K562 (cell line): Measurements from ENCODE around the gene DGCR2. TPM values are rescaled to one million over a fixed set of nuclear protein-coding genes. Genes with fewer than 3 reads are reported as not detected.

Source experiments
- CHAMP1 ChIP-seq: fragments of 450-650 bp; IDR thresholded peaks from 2 replicates; pipeline ENCODE4 v1.6.1; 2016; ENCODE audit warnings: mild to moderate bottlenecking
- HNRNPUL1 ChIP-seq: fragments of 200-400 bp; formaldehyde crosslinking; IDR thresholded peaks from 2 replicates; pipeline ENCODE4 v1.6.1; 2017; ENCODE audit warnings: low read length
- IRF2 ChIP-seq: sonication (generic); formaldehyde crosslinking; IDR thresholded peaks from 2 replicates; pipeline ENCODE4 v1.8.1; 2022; ENCODE audit warnings: mild to moderate bottlenecking, missing genetic modification reagents
- LARP7 ChIP-seq: fragments of 450-650 bp; IDR thresholded peaks from 2 replicates; pipeline ENCODE4 v1.6.1; 2016
- MCM3 ChIP-seq: fragments of 450-650 bp; IDR thresholded peaks from 2 replicates; pipeline ENCODE4 v1.6.1; 2016
- MED1 ChIP-seq: sonication (generic); formaldehyde crosslinking; IDR thresholded peaks from 2 replicates; pipeline ENCODE4 v1.8.1; 2023; ENCODE audit warnings: missing genetic modification reagents, borderline replicate concordance
- MNT ChIP-seq, 2 experiments: fragments of 450-650 bp; conservative IDR thresholded peaks; 2 replicates each; pipeline ENCODE4 v1.6.1; 2017; ENCODE audit warnings: mild to moderate bottlenecking in 2 of 2, moderate library complexity in 2 of 2
- NCOA2 ChIP-seq, 2 experiments: fragments of 450-650 bp; IDR thresholded peaks; 2 replicates each; pipeline ENCODE4 v1.6.1; 2018; ENCODE audit warnings: mild to moderate bottlenecking in 2 of 2, moderate library complexity in 1 of 2; ENCODE audit not compliant: partially characterized antibody in 2 of 2
- NELFE ChIP-seq: IDR thresholded peaks from 2 replicates; pipeline ENCODE4 v1.6.1; 2011; ENCODE audit warnings: mild to moderate bottlenecking; ENCODE audit not compliant: insufficient read depth, insufficient read length
- NFIX ChIP-seq: fragments of 250-450 bp; sonication (Bioruptor Pico); IDR thresholded peaks from 2 replicates; pipeline ENCODE4 v1.4.0; 2020; ENCODE audit warnings: low read depth, mild to moderate bottlenecking, moderate library complexity
- POLR2G ChIP-seq: fragments of 200-400 bp; formaldehyde crosslinking; IDR thresholded peaks from 2 replicates; pipeline ENCODE4 v1.6.1; 2017; ENCODE audit warnings: low read depth, mild to moderate bottlenecking, antibody characterized with exemption, low read length, moderate library complexity
- RBM22 ChIP-seq: fragments of 200-400 bp; formaldehyde crosslinking; IDR thresholded peaks from 2 replicates; pipeline ENCODE4 v1.6.1; 2018; ENCODE audit warnings: low read length, low read depth; ENCODE audit not compliant: poor library complexity, severe bottlenecking
- RNF219 ChIP-seq: fragments of 250-450 bp; sonication (Bioruptor Pico); IDR thresholded peaks from 2 replicates; pipeline ENCODE4 v1.5.0; 2022; ENCODE audit warnings: mild to moderate bottlenecking
- ZBTB33 ChIP-seq: sonication (generic); formaldehyde crosslinking; IDR thresholded peaks from 2 replicates; pipeline ENCODE4 v1.8.1; 2023; ENCODE audit warnings: mild to moderate bottlenecking, missing genetic modification reagents
- ZBTB5 ChIP-seq: fragments of 450-650 bp; IDR thresholded peaks from 2 replicates; pipeline ENCODE4 v1.6.1; 2017; ENCODE audit warnings: antibody characterized with exemption
- ZBTB8A ChIP-seq: fragments of 450-650 bp; IDR thresholded peaks from 2 replicates; pipeline ENCODE4 v1.6.1; 2018; ENCODE audit warnings: mild to moderate bottlenecking, moderate library complexity; ENCODE audit not compliant: partially characterized antibody
- ZNF282 ChIP-seq: sonication (generic); formaldehyde crosslinking; IDR thresholded peaks from 2 replicates; pipeline ENCODE4 v1.8.1; 2023; ENCODE audit warnings: missing genetic modification reagents
- ZNF717 ChIP-seq: fragments of 250-450 bp; sonication (Bioruptor Pico); IDR thresholded peaks from 2 replicates; pipeline ENCODE4 v1.5.0; 2021
- polyA plus RNA-seq, 8 experiments: library from polyadenylated mRNA; depleted of rRNA in 4 of 8; stranded (reverse) in 5 of 8; unstranded in 3 of 8; fragments of >200 nt; fragmentation: Nextera tagmentation in 2 of 8; fragmentation: Illumina TruSeq in 1 of 8; extraction: Ambion mirVana in 2 of 8; extraction: Trizol in 1 of 8; gene quantifications; 2 replicates each; pipeline versions ENCODE4 v1.2.1 to v1.2.3, GENCODE V29; 2011 to 2014; ENCODE audit warnings: inconsistent platforms in 1 of 8, missing spikeins in 1 of 8
- total RNA-seq, 7 experiments: library from RNA; depleted of rRNA in 6 of 7; stranded (reverse); fragments of >200 nt in 6 of 7; fragmentation: Illumina TruSeq in 2 of 7; extraction: Trizol in 2 of 7; gene quantifications; 2 replicates each; pipeline versions ENCODE4 v1.2.1 to v1.2.3, GENCODE V29; 2011 to 2021; ENCODE audit warnings: low replicate concordance in 1 of 7

DGCR2 gene
- total and polyA plus RNA-seq, 9 of the 15 experiments (the other 6 are each of a cell fraction or from before 2014, with no cell fraction given) = 0.69 to 101 (median 56.4) TPM

- TF ChIP-seq IRF2 = peak; percentile 75; the same call in 1 of the 2 replicates
- TF ChIP-seq NCOA2 (IDR thresholded peaks at IDR 0.05; ENCODE audit: partially characterized antibody in 2 of 2) = no peak
- TF ChIP-seq NFIX (CRISPR knock-in tag) = no peak
- TF ChIP-seq ZNF717 (CRISPR knock-in tag) = no peak
- TF ChIP-seq RBM22 = peak; percentile 76
- TF ChIP-seq MNT (conservative IDR thresholded peaks at IDR 0.05) = no peak
- no peak for TF ChIP-seq ZBTB33 (CRISPR knock-in tag)
- TF ChIP-seq LARP7 = no peak
- TF ChIP-seq ZNF282 (CRISPR knock-in tag) = no peak
- no peak for TF ChIP-seq MCM3
- no peak for TF ChIP-seq HNRNPUL1
- TF ChIP-seq CHAMP1 = no peak
- no peak for TF ChIP-seq ZBTB8A
- peak; percentile 26; the same call in 1 of the 2 replicates for TF ChIP-seq POLR2G
- no peak for TF ChIP-seq MED1
- TF ChIP-seq RNF219 (CRISPR knock-in tag) = no peak
- no peak for TF ChIP-seq NELFE
- no peak for TF ChIP-seq ZBTB5
Observed at GRCh38 chr22:19064354-19065054, 57.7 kb downstream of the DGCR2 start (continued).
